Loucy (cell line): ENCODE results near the gene CDK16.

ENCODE experiments used
- H2AFZ ChIP-seq: fragments of 200-600 bp; sonication (generic); 2 replicates; pipeline ENCODE4 v1.6.0; 2016; ENCODE audit warnings: antibody characterized with exemption, mild to moderate bottlenecking, low read length, moderate library complexity
- H3F3A ChIP-seq: fragments of 200-600 bp; 2 replicates; pipeline ENCODE4 v1.6.0; 2016; ENCODE audit warnings: antibody characterized with exemption, low read depth, mild to moderate bottlenecking
- H3K27me3 ChIP-seq: fragments of 200-600 bp; sonication (generic); 2 replicates; pipeline ENCODE4 v1.6.1; 2014; ENCODE audit warnings: low read length, mild to moderate bottlenecking; ENCODE audit not compliant: insufficient read depth, poor library complexity, severe bottlenecking
- H3K36me3 ChIP-seq: fragments of 200-600 bp; sonication (generic); 2 replicates; pipeline ENCODE4 v1.6.1; 2016; ENCODE audit warnings: low read length; ENCODE audit not compliant: insufficient read depth
- H3K4me1 ChIP-seq: fragments of 200-600 bp; sonication (generic); 2 replicates; pipeline ENCODE4 v1.5.1; 2014; ENCODE audit warnings: low read length, mild to moderate bottlenecking; ENCODE audit not compliant: insufficient read depth, poor library complexity, severe bottlenecking
- H3K4me2 ChIP-seq: fragments of 200-600 bp; sonication (generic); 2 replicates; pipeline ENCODE4 v1.6.0; 2014; ENCODE audit warnings: antibody characterized with exemption, low read length, low read depth, mild to moderate bottlenecking; ENCODE audit not compliant: poor library complexity, severe bottlenecking
- H3K4me3 ChIP-seq: fragments of 200-600 bp; sonication (generic); 2 replicates; pipeline ENCODE4 v1.5.1; 2014; ENCODE audit warnings: low read length, mild to moderate bottlenecking, mixed read lengths; ENCODE audit not compliant: poor library complexity, severe bottlenecking
- H3K79me2 ChIP-seq: fragments of 200-600 bp; sonication (generic); 2 replicates; pipeline ENCODE4 v1.6.1; 2014; ENCODE audit warnings: low read length; ENCODE audit not compliant: insufficient read depth
- H3K9ac ChIP-seq: fragments of 200-600 bp; sonication (generic); 2 replicates; pipeline ENCODE4 v1.6.0; 2014; ENCODE audit warnings: mild to moderate bottlenecking, low read depth, low read length, moderate library complexity; ENCODE audit not compliant: poor library complexity, severe bottlenecking
- H3K9me2 ChIP-seq: fragments of 200-600 bp; sonication (generic); replicated peaks from 2 replicates; pipeline ENCODE4 v1.6.1; 2016; ENCODE audit warnings: low read depth, low read length, mixed read lengths
- H3K9me3 ChIP-seq: fragments of 200-600 bp; sonication (generic); 2 replicates; pipeline ENCODE4 v1.6.1; 2014; ENCODE audit warnings: mild to moderate bottlenecking, antibody characterized with exemption, low read length, low read depth; ENCODE audit not compliant: insufficient read depth
- H4K20me1 ChIP-seq: fragments of 200-600 bp; sonication (generic); 2 replicates; pipeline ENCODE4 v1.6.0; 2014; ENCODE audit warnings: antibody characterized with exemption, low read length, mild to moderate bottlenecking; ENCODE audit not compliant: insufficient read depth, poor library complexity, severe bottlenecking
- EZH2phosphoT487 ChIP-seq: fragments of 200-600 bp; IDR thresholded peaks from 2 replicates; pipeline ENCODE4 v1.6.1; 2018; ENCODE audit warnings: antibody characterized with exemption, mild to moderate bottlenecking, moderate library complexity, borderline replicate concordance
- TF ChIP-seq, protein P1 (sequence below): fragments of 200-600 bp; sonication (generic); conservative IDR thresholded peaks from 2 replicates; pipeline ENCODE4 v1.5.1; 2014; ENCODE audit warnings: mild to moderate bottlenecking, antibody characterized with exemption, low read length

The CDK16 gene

DNA sequence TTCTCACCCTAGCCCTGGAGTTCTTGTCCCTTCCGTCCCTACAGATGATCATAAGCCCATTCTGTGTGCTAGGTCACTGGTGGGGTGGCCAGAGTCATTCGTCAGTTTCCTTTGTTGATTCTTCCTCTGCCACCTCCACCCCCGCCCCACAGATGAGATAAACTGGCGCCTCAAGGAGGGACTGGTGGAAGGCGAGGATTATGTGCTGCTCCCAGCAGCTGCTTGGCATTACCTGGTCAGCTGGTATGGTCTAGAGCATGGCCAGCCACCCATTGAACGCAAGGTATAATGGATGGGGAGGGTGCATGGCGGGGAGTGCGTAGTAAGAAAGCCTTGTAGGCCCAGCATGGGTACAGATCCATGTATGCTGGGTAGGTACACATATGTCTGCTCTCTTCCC lies 20.7 kb downstream of the CDK16 start:
- peaks cover 57% of the 10 kb centered on the region for H3K79me2 ChIP-seq
- no peaks in the 10 kb centered on the region for H3K9me3 ChIP-seq
- H4K20me1 ChIP-seq = peaks cover 30% of the 10 kb centered on the region
- no peak overlapping the region for H2AFZ ChIP-seq
- H3K4me1 ChIP-seq = peaks cover 10% of the 10 kb centered on the region
- H3K9me2 ChIP-seq = no peaks in the 10 kb centered on the region
- H3K4me2 ChIP-seq = no peak overlapping the region
- H3K27me3 ChIP-seq = no peaks in the 10 kb centered on the region
- no peak overlapping the region for H3K9ac ChIP-seq
- peaks cover 44% of the 10 kb centered on the region; the same call in 1 of the 2 replicates for H3K36me3 ChIP-seq
- no peaks in the 10 kb centered on the region for H3F3A ChIP-seq
- H3K4me3 ChIP-seq = no peak overlapping the region
- TF ChIP-seq EZH2phosphoT487 = no peak
- TF ChIP-seq, protein P1, sequence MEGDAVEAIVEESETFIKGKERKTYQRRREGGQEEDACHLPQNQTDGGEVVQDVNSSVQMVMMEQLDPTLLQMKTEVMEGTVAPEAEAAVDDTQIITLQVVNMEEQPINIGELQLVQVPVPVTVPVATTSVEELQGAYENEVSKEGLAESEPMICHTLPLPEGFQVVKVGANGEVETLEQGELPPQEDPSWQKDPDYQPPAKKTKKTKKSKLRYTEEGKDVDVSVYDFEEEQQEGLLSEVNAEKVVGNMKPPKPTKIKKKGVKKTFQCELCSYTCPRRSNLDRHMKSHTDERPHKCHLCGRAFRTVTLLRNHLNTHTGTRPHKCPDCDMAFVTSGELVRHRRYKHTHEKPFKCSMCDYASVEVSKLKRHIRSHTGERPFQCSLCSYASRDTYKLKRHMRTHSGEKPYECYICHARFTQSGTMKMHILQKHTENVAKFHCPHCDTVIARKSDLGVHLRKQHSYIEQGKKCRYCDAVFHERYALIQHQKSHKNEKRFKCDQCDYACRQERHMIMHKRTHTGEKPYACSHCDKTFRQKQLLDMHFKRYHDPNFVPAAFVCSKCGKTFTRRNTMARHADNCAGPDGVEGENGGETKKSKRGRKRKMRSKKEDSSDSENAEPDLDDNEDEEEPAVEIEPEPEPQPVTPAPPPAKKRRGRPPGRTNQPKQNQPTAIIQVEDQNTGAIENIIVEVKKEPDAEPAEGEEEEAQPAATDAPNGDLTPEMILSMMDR = no peak

DNA sequence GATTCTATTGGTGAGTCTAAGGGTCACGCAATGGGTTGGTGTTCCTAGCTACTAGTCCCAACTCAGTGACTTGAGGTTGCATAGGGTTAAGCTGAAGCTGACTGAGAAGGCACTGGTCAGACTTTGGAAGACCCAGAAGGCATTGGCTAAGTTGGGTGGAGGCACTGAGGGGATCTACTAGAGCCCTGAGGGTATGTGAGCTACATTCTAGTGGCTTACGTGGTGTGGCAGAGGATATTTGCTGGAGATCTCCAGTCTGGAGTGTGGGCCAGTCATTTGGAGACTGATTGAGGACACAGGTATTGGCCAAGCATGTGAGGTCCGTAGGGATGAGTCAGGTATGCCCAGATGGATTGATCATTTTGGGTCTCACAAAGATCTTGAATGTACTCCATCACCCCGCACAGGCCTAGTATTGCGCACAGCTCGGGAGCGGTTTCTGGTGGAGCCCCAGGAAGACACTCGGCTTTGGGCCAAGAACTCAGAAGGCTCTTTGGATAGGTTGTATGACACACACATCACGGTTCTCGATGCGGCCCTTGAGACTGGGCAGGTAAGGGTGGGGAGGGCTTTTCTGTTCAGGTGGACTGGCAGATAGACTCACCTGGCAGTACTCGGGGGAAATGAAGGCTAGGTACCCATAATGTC lies 21.5 kb downstream of the CDK16 start:
- Histone ChIP-seq H3K79me2 (peaks cover 48% of the 10 kb centered on the region), H3K27me3 (no peaks in the 10 kb centered on the region), H3K4me2 (no peak overlapping the region), H3K9me2 (no peaks in the 10 kb centered on the region), H3K4me3 (no peak overlapping the region), H3K4me1 (peaks cover 10% of the 10 kb centered on the region), H4K20me1 (peaks cover 23% of the 10 kb centered on the region), H3K9ac (no peak overlapping the region), H3K9me3 (no peaks in the 10 kb centered on the region), H2AFZ (no peak overlapping the region), H3K36me3 (peaks cover 47% of the 10 kb centered on the region; the same call in 1 of the 2 replicates), H3F3A (no peaks in the 10 kb centered on the region)
- TF ChIP-seq EZH2phosphoT487 = no peak
- TF ChIP-seq, protein P1 = no peak

DNA sequence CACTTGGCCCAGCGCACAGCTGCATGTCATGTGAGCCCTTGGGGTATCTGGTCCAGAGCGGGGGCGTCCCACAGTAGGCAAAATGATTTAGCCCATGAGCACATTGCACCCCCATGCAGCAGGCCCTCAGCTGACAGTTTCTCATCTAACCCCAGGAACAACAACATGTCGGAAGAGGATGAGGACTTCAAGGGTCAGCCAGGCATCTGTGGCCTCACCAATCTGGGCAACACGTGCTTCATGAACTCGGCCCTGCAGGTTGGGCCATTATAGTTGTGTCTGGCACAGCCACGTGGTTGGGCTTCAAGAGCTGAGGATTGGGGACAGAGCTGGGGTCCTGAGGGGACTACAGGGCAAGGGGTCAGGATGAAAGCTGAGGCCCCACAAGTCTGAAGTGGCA lies 22.1 kb downstream of the CDK16 start:
- Histone ChIP-seq H3K4me3 (no peak overlapping the region), H3K9me3 (no peaks in the 10 kb centered on the region), H4K20me1 (peaks cover 18% of the 10 kb centered on the region), H3F3A (no peaks in the 10 kb centered on the region), H2AFZ (no peak overlapping the region), H3K36me3 (peaks cover 50% of the 10 kb centered on the region; the same call in 1 of the 2 replicates), H3K4me1 (peaks cover 6% of the 10 kb centered on the region), H3K9ac (no peak overlapping the region), H3K4me2 (no peak overlapping the region), H3K27me3 (no peaks in the 10 kb centered on the region), H3K9me2 (no peaks in the 10 kb centered on the region), H3K79me2 (peaks cover 42% of the 10 kb centered on the region)
- TF ChIP-seq EZH2phosphoT487 = no peak
- TF ChIP-seq, protein P1 = no peak
